ENCODE results near the gene CHST12. TPM values are rescaled to one million over a fixed set of nuclear protein-coding genes. Genes with fewer than 3 reads are reported as not detected.

The CHST12 gene
- total RNA-seq, 2 donors from 2014 or later: 14.5 to 18.5 TPM

DNA sequence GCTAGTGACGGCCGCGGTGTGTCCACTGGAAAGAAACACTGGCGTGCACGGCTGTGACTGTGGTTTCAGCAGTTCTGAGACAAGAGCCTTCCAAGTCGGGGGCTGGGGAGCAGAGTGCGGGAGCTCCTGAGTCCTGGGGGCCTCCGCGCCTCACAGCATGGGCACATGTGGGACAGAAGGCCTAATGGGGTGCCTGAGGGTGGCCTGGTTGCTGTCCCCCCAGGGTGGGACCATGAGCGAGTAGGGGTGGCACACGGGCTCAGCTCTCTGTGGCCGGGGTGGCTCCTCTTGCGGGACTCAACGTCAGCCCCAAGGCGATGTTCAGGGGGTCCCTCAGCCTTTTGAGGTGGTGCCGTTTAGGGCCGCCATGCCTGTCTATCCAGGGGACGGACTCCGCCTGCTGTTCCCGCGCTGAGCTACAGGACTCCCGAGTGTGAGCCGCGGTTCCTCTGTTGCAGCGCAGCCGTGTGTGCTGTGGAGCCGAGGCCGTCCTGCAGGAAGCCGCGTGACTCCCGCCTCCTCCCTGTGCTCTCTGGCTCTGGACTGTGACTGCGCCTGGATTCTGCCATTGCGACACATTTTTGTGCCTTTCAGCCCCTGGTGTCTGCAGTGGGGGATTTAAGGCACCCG is 23.5 kb upstream of the CHST12 start:
- Mint-ChIP-seq H3K9me3 (no peaks in the 10 kb centered on the region), H3K27me3 (ENCODE audit: insufficient read depth) (no peaks in the 10 kb centered on the region), H3K4me3 (no peak overlapping the region), H3K36me3 (ENCODE audit: low read depth) (peaks cover 66% of the 10 kb centered on the region), H3K4me1 (no peaks in the 10 kb centered on the region), H3K27ac (no peak overlapping the region)
- Histone ChIP-seq H3K27ac (ENCODE audit: low read depth, low read length) (no peak overlapping the region), H3K4me1 (ENCODE audit: control insufficient read depth, insufficient read depth, low read length) (no peaks in the 10 kb centered on the region), H3K9me3 (ENCODE audit: control insufficient read depth, low read length) (no peaks in the 10 kb centered on the region), H3K4me3 (ENCODE audit: low read length) (no peak overlapping the region), H3K36me3 (ENCODE audit: control insufficient read depth, insufficient read depth, low read length) (peaks cover 64% of the 10 kb centered on the region), H3K9ac (ENCODE audit: extremely low read depth, low read length, poor library complexity, severe bottlenecking) (no peak overlapping the region), H3K27me3 (ENCODE audit: control insufficient read depth, insufficient read depth, low read length, poor library complexity, severe bottlenecking) (no peaks in the 10 kb centered on the region)
- TF ChIP-seq, protein P1, sequence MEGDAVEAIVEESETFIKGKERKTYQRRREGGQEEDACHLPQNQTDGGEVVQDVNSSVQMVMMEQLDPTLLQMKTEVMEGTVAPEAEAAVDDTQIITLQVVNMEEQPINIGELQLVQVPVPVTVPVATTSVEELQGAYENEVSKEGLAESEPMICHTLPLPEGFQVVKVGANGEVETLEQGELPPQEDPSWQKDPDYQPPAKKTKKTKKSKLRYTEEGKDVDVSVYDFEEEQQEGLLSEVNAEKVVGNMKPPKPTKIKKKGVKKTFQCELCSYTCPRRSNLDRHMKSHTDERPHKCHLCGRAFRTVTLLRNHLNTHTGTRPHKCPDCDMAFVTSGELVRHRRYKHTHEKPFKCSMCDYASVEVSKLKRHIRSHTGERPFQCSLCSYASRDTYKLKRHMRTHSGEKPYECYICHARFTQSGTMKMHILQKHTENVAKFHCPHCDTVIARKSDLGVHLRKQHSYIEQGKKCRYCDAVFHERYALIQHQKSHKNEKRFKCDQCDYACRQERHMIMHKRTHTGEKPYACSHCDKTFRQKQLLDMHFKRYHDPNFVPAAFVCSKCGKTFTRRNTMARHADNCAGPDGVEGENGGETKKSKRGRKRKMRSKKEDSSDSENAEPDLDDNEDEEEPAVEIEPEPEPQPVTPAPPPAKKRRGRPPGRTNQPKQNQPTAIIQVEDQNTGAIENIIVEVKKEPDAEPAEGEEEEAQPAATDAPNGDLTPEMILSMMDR (conservative IDR thresholded peaks at IDR 0.05): no peak
- 96 to 98% methylated on average over 33 to 34 of the region's 34 CpGs for WGBS, 2 experiments (ENCODE audit: insufficient coverage in 1 of 2, insufficient read length in 1 of 2)
- DNase-seq: no peak

- WGBS, 2 experiments (ENCODE audit: insufficient coverage in 1 of 2, insufficient read length in 1 of 2): 97 to 98% methylated on average over 23 of the region's 23 CpGs
- H3K27me3 Mint-ChIP-seq (ENCODE audit: insufficient read depth): no peaks in the 10 kb centered on the region
- H3K4me3 Mint-ChIP-seq: no peak overlapping the region
- Histone ChIP-seq H3K36me3 (ENCODE audit: control insufficient read depth, insufficient read depth, low read length) (peaks cover 59% of the 10 kb centered on the region), H3K4me3 (ENCODE audit: low read length) (no peak overlapping the region), H3K4me1 (ENCODE audit: control insufficient read depth, insufficient read depth, low read length) (no peaks in the 10 kb centered on the region), H3K27me3 (ENCODE audit: control insufficient read depth, insufficient read depth, low read length, poor library complexity, severe bottlenecking) (no peaks in the 10 kb centered on the region), H3K9ac (ENCODE audit: extremely low read depth, low read length, poor library complexity, severe bottlenecking) (no peak overlapping the region), H3K9me3 (ENCODE audit: control insufficient read depth, low read length) (no peaks in the 10 kb centered on the region), H3K27ac (ENCODE audit: low read depth, low read length) (no peak overlapping the region)
- H3K4me1 Mint-ChIP-seq: no peaks in the 10 kb centered on the region
- no peak for DNase-seq
- H3K27ac Mint-ChIP-seq: no peak overlapping the region
- peaks cover 63% of the 10 kb centered on the region for H3K36me3 Mint-ChIP-seq (ENCODE audit: low read depth)
- TF ChIP-seq, protein P1 (conservative IDR thresholded peaks at IDR 0.05): no peak
- H3K9me3 Mint-ChIP-seq: no peaks in the 10 kb centered on the region
Measured at GRCh38 chr7:2380461-2380860, 22.9 kb upstream of the CHST12 start.

- Histone ChIP-seq H3K4me3 (ENCODE audit: low read length) (no peak overlapping the region), H3K27me3 (ENCODE audit: control insufficient read depth, insufficient read depth, low read length, poor library complexity, severe bottlenecking) (no peaks in the 10 kb centered on the region), H3K9ac (ENCODE audit: extremely low read depth, low read length, poor library complexity, severe bottlenecking) (no peak overlapping the region), H3K27ac (ENCODE audit: low read depth, low read length) (peak overlapping the region; percentile 18), H3K36me3 (ENCODE audit: control insufficient read depth, insufficient read depth, low read length) (peaks cover 51% of the 10 kb centered on the region), H3K4me1 (ENCODE audit: control insufficient read depth, insufficient read depth, low read length) (no peaks in the 10 kb centered on the region), H3K9me3 (ENCODE audit: control insufficient read depth, low read length) (no peaks in the 10 kb centered on the region)
- Mint-ChIP-seq H3K4me1 (no peaks in the 10 kb centered on the region), H3K27ac (no peak overlapping the region), H3K9me3 (no peaks in the 10 kb centered on the region), H3K27me3 (ENCODE audit: insufficient read depth) (no peaks in the 10 kb centered on the region), H3K4me3 (no peak overlapping the region), H3K36me3 (ENCODE audit: low read depth) (peaks cover 55% of the 10 kb centered on the region)
- TF ChIP-seq, protein P1 (conservative IDR thresholded peaks at IDR 0.05): no peak
- 90 to 95% methylated on average over 5 of the region's 5 CpGs for WGBS, 2 experiments (ENCODE audit: insufficient coverage in 1 of 2, insufficient read length in 1 of 2)
- no peak for DNase-seq
Measured at GRCh38 chr7:2381227-2381626, 22.2 kb upstream of the CHST12 start.
